HG03457 (cell line): Measurements from ENCODE around the gene PPP2R1B.

Experiments used
- ATAC-seq: cut with Tn5 transposase; IDR thresholded peaks from one replicate; pipeline ENCODE4 v1.9.1; 2021; ENCODE audit warnings: moderate number of reproducible peaks; ENCODE audit not compliant: unreplicated experiment

Gene PPP2R1B

DNA sequence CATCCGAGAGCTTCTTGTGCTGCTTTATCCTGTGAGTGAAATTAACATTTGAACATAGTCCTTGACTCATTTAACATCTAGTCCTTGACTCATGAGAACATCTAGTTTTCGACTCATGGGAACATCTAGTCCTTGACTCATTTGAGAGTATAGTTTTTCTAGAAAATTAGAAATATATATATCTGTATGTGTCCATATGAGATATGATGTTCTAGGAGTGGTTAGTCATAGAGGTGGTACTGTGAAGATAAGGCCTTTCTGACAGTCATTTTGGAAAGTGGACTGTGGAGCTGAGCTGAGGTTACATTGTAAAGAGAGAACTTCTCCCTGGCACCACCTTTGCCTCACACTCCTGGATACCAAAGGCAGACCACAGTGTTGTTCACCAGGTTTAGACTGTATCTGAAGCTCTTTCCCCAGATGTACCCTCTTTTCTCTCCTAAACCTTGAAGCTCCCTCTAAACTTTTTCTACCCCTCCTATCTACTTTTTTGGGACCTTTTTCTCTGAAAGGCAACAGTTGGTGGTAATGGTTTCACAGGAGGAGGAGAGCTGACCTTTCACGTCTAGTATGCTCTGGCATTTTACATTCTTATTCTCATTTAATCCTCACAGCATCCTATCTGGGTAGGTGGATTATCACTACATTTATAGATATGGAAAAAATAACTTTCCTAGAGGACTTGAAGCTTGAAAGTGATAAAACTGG lies 67.2 kb downstream of the PPP2R1B start:
- ATAC-seq = no peak

DNA sequence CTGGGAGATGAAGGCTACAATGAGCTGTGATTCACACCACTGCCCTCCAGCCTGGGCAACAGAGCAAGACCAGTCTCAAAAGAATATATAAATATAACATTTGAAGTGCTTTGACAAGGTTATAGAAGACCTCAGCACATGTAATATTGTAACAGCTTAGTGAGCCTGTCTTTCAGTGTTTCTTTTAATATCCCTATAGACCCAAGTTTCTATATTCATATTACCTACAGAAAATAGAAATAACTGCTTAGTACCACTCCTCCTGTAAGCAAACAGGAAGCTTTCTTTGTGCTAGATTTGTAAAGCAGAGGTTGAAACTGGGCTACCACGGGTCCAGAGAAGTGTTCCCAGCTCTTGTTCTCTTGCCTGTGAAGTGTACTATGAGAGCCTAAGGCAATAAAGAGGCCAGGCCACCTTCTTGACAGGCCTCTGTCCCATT lies 68.2 kb downstream of the PPP2R1B start:
- no peak for ATAC-seq

DNA sequence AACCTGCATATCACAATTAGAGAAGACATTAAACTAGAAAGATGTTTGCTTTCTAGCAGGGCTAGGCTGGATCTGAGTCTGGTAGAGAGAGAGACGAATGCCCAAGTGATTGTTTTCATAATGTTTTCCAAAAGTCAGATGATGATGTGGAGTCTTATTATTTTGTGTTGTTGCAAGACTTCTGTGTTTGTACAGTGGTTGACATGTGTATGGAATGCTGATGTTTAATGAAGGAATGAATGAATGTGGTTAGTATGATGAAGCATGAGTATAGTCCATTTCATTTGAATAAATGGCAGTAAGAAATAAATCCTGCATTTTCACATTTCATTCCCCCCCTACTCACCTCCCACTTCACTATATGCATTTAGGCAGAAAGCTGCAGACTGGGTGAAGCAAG lies 69.6 kb downstream of the PPP2R1B start:
- ATAC-seq = no peak

DNA sequence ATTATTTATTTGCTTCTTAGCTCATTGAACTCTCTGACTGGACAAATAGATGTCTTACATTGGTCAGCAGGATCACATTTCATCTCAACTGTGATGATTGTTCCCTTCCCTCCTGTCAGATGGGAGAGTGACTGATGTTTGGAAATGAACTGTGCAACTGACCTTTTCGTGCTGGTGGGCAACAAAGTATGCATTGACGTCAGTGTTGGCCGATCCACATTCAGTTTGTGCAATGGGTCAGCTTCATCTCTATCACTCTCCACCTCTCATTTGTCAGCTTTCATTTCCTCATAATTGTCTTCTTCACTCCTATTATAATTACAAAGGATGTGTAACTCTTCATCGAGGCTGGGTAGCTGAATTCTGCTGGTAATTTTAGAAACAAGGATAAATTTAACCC lies 71.3 kb downstream of the PPP2R1B start:
- ATAC-seq = no peak

DNA sequence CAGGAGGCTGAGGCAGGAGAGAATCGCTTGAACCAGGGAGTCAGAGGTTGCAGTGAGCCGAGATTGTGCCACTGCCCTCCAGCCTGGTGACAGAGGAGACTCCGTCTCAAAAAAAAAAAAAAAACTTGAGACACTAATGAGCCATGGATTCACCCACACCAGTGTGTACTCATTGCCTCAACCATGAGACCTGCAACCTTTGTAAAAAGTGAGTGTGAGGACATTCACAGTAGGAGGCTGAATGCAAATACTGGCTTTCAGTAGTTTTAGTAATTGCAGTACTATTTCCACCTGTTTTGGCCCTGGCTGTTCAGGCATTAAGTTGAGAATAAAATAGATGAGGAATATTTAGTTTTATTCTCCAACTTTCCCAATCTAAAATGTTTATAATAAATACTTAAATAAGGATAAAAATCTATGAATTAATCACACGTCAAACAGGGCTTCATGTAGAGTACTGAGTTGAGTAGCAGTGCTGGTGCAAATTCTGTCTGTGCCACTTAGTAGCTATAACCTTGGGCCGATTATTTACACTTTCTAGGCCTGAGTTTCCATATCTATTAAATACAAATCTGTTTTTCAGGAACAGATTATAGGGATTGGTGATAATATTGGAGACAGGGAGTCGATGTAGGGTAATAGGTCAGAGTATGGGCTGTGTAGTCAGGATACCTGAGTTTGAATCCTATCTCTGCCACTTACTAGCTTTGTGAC lies 72.8 kb downstream of the PPP2R1B start:
- no peak for ATAC-seq

DNA sequence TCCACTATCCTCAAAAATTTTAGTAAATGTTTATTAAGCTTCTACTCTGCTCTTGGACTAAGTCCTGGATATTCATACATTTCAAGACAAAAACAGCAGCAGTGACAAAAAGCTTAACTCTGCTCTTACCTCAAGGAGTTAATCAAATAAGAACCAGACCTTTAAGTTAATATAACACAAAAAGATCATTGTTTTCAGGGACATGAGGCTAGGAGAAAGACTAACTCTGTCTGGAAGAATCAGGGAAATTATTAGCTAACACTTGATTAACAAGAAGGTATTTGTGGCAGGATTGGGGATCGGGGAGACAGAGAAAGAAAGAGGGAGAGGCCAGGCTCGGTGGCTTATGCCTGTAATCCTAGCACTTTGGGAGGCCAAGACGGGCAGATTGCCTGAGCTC lies 74.4 kb downstream of the PPP2R1B start:
- no peak for ATAC-seq

DNA sequence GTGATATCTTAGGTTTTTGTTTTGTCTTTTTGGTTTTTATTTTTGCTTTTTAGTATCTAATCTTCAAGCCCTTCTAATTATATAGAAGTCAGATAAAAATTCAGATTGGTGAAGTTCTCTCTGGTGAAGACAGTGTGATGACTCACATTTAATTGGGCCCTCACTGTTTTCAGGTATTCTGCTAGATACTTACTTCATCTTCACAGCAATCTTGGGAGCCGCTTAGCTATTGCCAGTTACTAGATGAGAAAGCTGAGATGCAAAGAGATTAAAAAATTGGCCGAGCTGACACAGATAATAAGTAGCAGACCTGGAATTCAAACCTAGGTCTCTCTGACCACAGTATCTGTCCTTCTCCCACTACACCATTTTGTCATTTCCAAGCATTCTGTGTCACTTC lies 75.0 kb downstream of the PPP2R1B start:
- ATAC-seq = no peak

DNA sequence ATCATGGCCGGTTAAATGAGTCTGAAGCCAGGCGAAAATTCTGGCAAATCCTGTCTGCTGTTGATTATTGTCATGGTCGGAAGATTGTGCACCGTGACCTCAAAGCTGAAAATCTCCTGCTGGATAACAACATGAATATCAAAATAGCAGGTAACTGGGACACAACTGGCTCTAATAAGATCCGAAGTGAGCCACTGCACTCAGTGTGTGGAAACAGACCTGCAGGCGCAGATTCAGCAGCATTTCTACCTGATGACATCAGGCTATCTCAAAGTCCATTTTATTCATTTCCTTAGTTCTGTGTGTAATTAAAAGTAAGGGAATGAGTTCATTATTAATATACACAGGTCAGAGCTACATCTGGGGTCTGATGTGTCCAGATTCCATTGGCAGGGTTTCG lies 78.2 kb downstream of the PPP2R1B start:
- ATAC-seq = no peak

DNA sequence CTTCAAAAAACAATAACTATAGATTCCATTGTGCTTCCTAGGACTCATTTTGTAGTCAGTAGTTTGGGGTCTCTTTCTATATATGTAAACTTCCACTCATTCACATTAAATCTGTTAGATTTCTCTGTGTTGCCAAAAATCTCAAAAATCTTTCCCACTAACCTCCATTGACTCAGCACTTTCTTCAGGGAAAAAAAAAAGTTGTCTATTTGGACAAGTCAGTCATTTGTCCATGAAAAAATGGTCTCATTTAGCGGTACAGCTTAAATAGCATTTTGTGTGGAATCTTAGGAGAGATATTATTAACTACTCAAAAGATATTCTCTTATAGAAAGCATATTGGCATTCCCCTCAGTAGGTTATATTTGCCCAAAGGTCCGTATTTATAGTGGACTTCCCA lies 81.9 kb downstream of the PPP2R1B start:
- ATAC-seq = no peak

DNA sequence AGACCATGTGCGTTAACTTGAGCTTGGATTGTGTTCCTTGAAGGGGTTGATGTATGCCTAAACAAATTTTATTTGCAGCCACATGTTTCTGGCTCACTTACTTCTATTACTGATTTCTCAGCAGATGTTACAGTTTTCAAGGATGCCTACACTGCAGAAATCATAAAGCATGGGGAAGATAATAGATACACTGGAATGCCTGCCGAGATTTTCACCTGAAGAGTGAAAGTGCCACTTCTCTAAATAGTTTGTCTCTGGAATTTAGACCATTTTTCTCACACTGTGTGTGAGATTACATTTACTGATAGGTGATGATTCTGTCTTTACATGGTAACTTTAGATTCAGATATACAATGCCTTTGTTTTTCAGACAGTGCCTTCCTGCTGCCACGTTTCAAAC lies 82.4 kb downstream of the PPP2R1B start:
- no peak for ATAC-seq

DNA sequence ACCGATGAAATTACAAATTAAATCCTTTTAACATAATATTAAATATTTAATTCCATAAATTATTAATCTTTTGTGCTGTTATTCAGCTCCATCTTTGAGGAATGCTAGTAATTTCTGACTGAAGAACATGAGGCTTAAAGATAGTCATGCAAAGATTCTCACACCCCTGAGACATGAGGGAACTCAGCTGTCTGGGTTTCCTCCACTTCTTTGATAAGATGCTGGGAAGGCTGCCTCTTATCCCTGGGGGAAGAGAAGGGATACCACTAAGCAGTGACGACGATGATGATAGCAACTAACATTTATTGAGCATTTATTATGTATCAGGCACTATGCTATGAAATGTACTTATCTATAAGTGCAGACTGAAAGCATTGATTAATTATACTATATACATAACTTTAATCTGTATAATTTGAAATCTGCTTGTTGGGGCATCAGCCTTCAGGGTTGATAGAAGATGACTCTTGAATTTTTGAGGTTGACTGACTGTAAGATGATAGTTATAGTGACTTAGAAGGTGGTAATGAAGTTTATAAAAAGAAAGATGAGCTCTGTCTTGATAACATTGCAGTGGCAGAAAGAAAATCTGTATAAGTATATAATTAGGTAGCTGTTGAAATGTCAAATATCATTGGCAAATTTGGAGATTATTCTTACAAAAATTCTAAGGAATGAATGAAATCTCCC lies 85.6 kb downstream of the PPP2R1B start:
- no peak for ATAC-seq
